OCI-LY7 (cell line): ENCODE data around the gene INAVA. TPM values are rescaled to one million over a fixed set of nuclear protein-coding genes. Genes with fewer than 3 reads are reported as not detected.
A peak's percentile ranks its signal among the peaks of the same experiment; 100 is the strongest.

Experiments
- BruUV-seq: library from RNA; stranded (reverse); fragments of 400-500 nt; replicated peaks from 2 replicates; lab custom pipeline; 2021; lab: Mats Ljungman, UMichigan
- CTCF ChIA-PET: fragments of 300-600 bp; sonication (Branson Sonifier 250); formaldehyde crosslinking; loops from one replicate; lab custom pipeline; 2022; ENCODE audit warnings: antibody characterized with exemption; ENCODE audit not compliant: unreplicated experiment; lab: Charles Lee
- POLR2A ChIA-PET: fragments of 300-600 bp; sonication (Branson Sonifier 250); formaldehyde crosslinking; loops from one replicate; lab custom pipeline; 2022; ENCODE audit warnings: antibody characterized with exemption; lab: Charles Lee
- DNase-seq: peaks from one replicate; pipeline ENCODE4 v3.0.0-alpha.2; 2015; ENCODE audit warnings: low spot score
- H2AFZ ChIP-seq: fragments of 200-600 bp; sonication (generic), shearing (Covaris generic); 2 replicates; pipeline ENCODE4 v1.6.1; 2014; ENCODE audit warnings: mild to moderate bottlenecking, antibody characterized with exemption, low read length, moderate library complexity
- H3K27ac ChIP-seq: fragments of 200-600 bp; sonication (generic); 2 replicates; pipeline ENCODE4 v1.5.1; 2014; ENCODE audit warnings: mixed run types, low read depth, mild to moderate bottlenecking, moderate library complexity, low read length, inconsistent platforms; ENCODE audit not compliant: poor library complexity, severe bottlenecking
- H3K36me3 ChIP-seq: fragments of 200-600 bp; sonication (generic); 2 replicates; pipeline ENCODE4 v1.6.1; 2014; ENCODE audit warnings: mild to moderate bottlenecking, antibody characterized with exemption, low read length, moderate library complexity, mixed read lengths; ENCODE audit not compliant: insufficient read depth
- H3K4me1 ChIP-seq: fragments of 200-600 bp; sonication (generic); 2 replicates; pipeline ENCODE4 v1.5.1; 2014; ENCODE audit warnings: mild to moderate bottlenecking, low read length; ENCODE audit not compliant: insufficient read depth, poor library complexity, severe bottlenecking
- H3K4me2 ChIP-seq: fragments of 200-600 bp; sonication (generic); 2 replicates; pipeline ENCODE4 v1.6.1; 2014; ENCODE audit warnings: mild to moderate bottlenecking, low read length
- H3K4me3 ChIP-seq: fragments of 200-600 bp; sonication (generic); 2 replicates; pipeline ENCODE4 v1.5.1; 2014; ENCODE audit warnings: mild to moderate bottlenecking, low read depth, low read length; ENCODE audit not compliant: poor library complexity, severe bottlenecking
- H3K79me2 ChIP-seq: fragments of 200-600 bp; sonication (generic); 2 replicates; pipeline ENCODE4 v1.6.1; 2016; ENCODE audit warnings: low read depth, mild to moderate bottlenecking, low read length, moderate library complexity, mixed read lengths; ENCODE audit not compliant: insufficient read depth
- H3K9me2 ChIP-seq: fragments of 200-600 bp; sonication (generic); 2 replicates; pipeline ENCODE4 v1.6.1; 2016; ENCODE audit warnings: mild to moderate bottlenecking, low read length, mixed read lengths; ENCODE audit not compliant: insufficient read depth
- H3K9me3 ChIP-seq: fragments of 200-600 bp; sonication (generic); 2 replicates; pipeline ENCODE4 v1.6.1; 2014; ENCODE audit warnings: mild to moderate bottlenecking, mixed run types, low read length, mixed read lengths
- H4K20me1 ChIP-seq: fragments of 200-600 bp; sonication (generic); 2 replicates; pipeline ENCODE4 v1.6.1; 2014; ENCODE audit warnings: mild to moderate bottlenecking, antibody characterized with exemption, low read length, moderate library complexity, mixed read lengths; ENCODE audit not compliant: insufficient read depth
- EZH2phosphoT487 ChIP-seq: fragments of 200-600 bp; sonication (generic); IDR thresholded peaks from 2 replicates; pipeline ENCODE4 v1.6.1; 2018; ENCODE audit warnings: low read depth, borderline replicate concordance, mild to moderate bottlenecking, mixed run types, antibody characterized with exemption, low read length, moderate library complexity, mixed read lengths
- intact Hi-C: fragments of 100-400 bp; cut with micrococcal nuclease; formaldehyde crosslinking; loops from one replicate; pipeline ENCODE4 v1.10.0; 2022; ENCODE audit not compliant: unreplicated experiment
- total RNA-seq, 2 experiments: library from RNA; depleted of rRNA in 1 of 2; stranded (reverse); fragments of >200 nt in 1 of 2; shearing (Covaris generic) in 1 of 2; gene quantifications; 2 replicates each; pipeline ENCODE4 v1.2.3, GENCODE V29; 2014 to 2022
- TF ChIP-seq, protein P1 (sequence below): fragments of 200-600 bp; sonication (generic); conservative IDR thresholded peaks from 2 replicates; pipeline ENCODE4 v1.5.1; 2014; ENCODE audit warnings: mild to moderate bottlenecking, antibody characterized with exemption, low read length, moderate library complexity, mixed read lengths

The INAVA gene
- total RNA-seq, 2 experiments from 2014 or later = not detected

DNA sequence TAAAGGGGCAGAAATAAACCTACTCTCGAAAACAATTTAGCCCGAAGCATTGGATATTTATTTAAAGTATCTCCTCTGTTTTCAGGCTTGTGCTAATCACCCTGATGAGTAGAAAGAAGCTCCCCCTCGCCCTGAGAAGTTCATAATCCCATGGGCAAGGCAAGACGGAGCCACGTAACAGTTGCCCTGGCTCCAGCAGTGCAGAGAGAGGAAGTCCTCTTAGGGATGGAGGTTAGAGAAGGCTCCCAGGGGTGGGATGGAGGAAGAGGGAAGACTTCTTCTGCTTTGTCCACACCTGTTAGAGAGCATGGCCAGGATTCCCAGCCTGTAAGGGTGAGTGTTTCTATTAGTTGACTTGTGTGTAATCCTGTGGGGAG is 25.3 kb upstream of the INAVA start:
- Histone ChIP-seq H3K27ac (no peak overlapping the region), H3K9me2 (no peaks in the 10 kb centered on the region), H3K4me3 (no peak overlapping the region), H3K9me3 (no peaks in the 10 kb centered on the region), H3K79me2 (no peaks in the 10 kb centered on the region), H2AFZ (peak overlapping the region; percentile 79; the same call in 1 of the 2 replicates), H3K4me1 (peaks cover 13% of the 10 kb centered on the region), H3K4me2 (no peak overlapping the region; the same call in 1 of the 2 replicates), H3K36me3 (no peaks in the 10 kb centered on the region), H4K20me1 (no peaks in the 10 kb centered on the region)
- ChIA-PET POLR2A (no interaction called here), CTCF (no interaction called here)
- TF ChIP-seq EZH2phosphoT487 = no peak
- TF ChIP-seq, protein P1, sequence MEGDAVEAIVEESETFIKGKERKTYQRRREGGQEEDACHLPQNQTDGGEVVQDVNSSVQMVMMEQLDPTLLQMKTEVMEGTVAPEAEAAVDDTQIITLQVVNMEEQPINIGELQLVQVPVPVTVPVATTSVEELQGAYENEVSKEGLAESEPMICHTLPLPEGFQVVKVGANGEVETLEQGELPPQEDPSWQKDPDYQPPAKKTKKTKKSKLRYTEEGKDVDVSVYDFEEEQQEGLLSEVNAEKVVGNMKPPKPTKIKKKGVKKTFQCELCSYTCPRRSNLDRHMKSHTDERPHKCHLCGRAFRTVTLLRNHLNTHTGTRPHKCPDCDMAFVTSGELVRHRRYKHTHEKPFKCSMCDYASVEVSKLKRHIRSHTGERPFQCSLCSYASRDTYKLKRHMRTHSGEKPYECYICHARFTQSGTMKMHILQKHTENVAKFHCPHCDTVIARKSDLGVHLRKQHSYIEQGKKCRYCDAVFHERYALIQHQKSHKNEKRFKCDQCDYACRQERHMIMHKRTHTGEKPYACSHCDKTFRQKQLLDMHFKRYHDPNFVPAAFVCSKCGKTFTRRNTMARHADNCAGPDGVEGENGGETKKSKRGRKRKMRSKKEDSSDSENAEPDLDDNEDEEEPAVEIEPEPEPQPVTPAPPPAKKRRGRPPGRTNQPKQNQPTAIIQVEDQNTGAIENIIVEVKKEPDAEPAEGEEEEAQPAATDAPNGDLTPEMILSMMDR = no peak
- intact Hi-C loops = no loop called here
- BruUV-seq = no TSS peak
- no peak for DNase-seq

DNA sequence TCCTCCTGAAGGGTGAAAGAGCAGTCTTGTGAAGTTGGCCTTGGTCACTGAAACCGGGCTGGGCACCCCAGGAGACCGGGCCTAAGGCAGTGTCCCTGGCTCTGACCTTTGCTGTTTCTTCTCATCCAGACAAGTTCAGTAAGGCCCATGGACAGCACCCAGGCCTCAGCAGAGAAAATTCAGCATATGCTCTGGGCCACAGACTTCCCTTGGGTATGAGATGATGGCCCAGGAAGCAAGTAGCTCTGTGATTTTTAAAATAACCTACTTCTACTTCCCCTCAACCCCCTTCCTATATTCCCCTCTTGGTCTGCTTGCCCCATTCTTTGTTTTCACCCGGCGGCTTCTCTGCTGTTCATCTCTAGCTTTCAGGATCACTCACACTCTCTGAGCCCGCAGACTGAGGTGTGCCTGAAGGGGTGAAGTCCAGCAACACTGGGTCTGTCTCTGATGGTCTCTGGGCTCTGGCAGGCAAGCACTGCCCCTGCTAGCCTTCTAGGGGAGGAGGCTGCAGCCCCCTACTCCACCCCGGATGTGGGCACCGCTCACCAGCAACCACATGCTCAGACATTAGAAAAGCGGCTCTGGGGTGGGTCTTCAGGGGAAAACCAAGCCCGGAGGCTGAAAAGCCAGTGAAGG is 24.8 kb upstream of the INAVA start:
- H3K4me3 ChIP-seq = no peak overlapping the region
- H2AFZ ChIP-seq = peak overlapping the region; percentile 79
- H3K79me2 ChIP-seq = no peaks in the 10 kb centered on the region
- peaks cover 13% of the 10 kb centered on the region for H3K4me1 ChIP-seq
- no peak for TF ChIP-seq EZH2phosphoT487
- TF ChIP-seq, protein P1 = no peak
- peak overlapping the region; percentile 39; the same call in 1 of the 2 replicates for H3K4me2 ChIP-seq
- H4K20me1 ChIP-seq = no peaks in the 10 kb centered on the region
- ChIA-PET CTCF (no interaction called here), POLR2A (no interaction called here)
- no peaks in the 10 kb centered on the region for H3K36me3 ChIP-seq
- intact Hi-C loops = no loop called here
- H3K9me2 ChIP-seq = no peaks in the 10 kb centered on the region
- peak; percentile 18 for DNase-seq
- no TSS peak for BruUV-seq
- H3K9me3 ChIP-seq = no peaks in the 10 kb centered on the region
- no peak overlapping the region for H3K27ac ChIP-seq

DNA sequence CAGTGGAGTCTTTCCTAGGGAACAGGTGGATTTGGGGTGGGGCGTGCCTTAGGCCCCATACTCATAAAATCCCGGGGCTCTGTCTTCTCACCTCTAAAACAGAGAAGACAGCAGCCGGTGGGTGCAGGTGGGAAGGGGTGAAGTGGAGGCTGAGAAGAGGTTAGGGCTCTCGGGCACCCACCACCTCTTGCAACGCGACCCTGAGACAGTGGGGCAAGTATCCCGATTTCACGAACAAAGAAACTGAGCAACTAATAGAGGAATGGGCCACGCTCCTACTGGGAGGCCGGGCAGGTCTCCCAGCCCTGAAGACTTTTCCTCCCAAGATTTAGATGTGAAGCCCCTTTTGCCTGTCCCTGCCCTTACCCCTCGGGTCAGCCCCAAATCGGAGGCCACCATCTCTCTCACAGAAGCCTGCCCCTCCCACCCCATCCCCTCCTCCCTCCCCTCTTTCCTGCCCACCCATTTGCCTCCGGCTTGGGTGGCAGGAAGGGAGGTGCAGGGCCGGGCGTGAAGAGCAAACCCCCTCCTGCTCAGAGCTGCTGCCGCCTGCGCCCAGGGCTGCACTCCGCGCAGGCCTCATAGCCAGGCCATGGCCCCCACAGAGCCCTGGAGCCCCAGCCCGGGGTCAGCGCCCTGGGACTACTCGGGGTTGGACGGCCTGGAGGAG is 22.1 kb upstream of the INAVA start, which contains the start of gene GPR25:
TSS of gene GPR25 (plus strand) at position 536 of the 670 bp plus-strand sequence. CDS start at position 593, 57 bp downstream.
- Histone ChIP-seq H3K9me2 (no peaks in the 10 kb centered on the region), H4K20me1 (no peaks in the 10 kb centered on the region), H2AFZ (no peak within 1 kb of the TSS), H3K4me2 (no peak within 1 kb of the TSS), H3K36me3 (no peaks in the 10 kb centered on the region), H3K4me3 (no peak within 1 kb of the TSS), H3K27ac (no peak within 1 kb of the TSS), H3K79me2 (no peaks in the 10 kb centered on the region), H3K4me1 (peaks cover 13% of the 10 kb centered on the region), H3K9me3 (no peaks in the 10 kb centered on the region)
- TF ChIP-seq EZH2phosphoT487 = no peak
- TF ChIP-seq, protein P1 = no peak
- intact Hi-C loops = no loop called here
- no TSS peak for BruUV-seq
- ChIA-PET CTCF (no interaction called here), POLR2A (no interaction called here)
- DNase-seq = no peak
